HFF-Myc (cell line): ENCODE measurements around the gene SLC19A3.

Source experiments
- DNase-seq: peaks from one replicate; pipeline ENCODE4 v3.0.0-alpha.2; 2011; ENCODE audit warnings: low read depth; ENCODE audit errors: extremely low read depth
- H3K4me3 ChIP-seq: replicated peaks from 2 replicates; pipeline ENCODE4 v1.5.1; 2011; ENCODE audit warnings: low read depth, mild to moderate bottlenecking, control low read depth, low read length
- CTCF ChIP-seq: IDR thresholded peaks from 2 replicates; pipeline ENCODE4 v1.5.1; 2012; ENCODE audit warnings: mild to moderate bottlenecking, low read depth, low read length, control low read depth; ENCODE audit errors: missing control alignments

Gene SLC19A3

DNA sequence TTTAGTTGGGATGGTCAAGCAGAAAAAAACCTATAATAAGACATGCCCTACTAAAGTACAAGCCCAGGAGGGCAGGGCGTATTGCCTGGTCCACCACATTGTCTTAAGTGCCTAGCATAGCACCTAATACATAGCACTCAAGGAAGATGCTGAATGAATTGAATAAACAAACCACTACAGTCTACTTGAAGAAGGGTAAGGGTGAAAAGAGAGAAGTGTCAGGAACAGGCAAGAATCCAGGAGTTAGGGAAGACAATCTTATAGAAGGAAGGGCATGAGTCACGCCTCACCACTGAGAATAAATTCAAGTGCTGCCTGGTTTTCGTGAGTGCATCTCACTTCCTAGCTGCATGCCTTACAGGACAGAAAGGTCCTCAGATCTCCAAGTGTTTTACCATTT, 13.9 kb downstream of the SLC19A3 start:
- TF ChIP-seq CTCF, result no peak
- H3K4me3 ChIP-seq, result no peak overlapping the region
- peak; percentile 7 for DNase-seq

DNA sequence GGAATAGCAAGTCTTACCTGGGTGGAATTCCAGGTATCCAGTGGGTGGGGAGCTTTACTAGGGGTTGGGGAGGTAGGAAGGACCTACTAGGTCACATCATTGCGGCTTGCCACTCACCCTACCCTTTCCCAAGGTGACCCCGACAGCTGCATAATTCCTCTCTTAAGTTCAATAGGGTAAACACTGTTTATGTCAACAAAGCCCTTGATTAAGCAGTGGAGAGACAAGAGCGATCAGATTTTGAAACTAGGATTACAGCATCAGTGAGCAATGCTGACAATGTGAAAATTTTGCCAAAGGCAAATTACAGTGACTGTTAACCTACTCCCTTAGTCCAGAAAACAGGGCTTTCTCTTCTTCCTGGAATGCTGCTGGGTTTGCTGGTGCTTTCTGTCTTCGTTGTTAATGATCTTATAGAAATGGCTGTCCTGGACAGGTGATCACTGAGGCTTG, 14.5 kb downstream of the SLC19A3 start:
- H3K4me3 ChIP-seq, result no peak overlapping the region
- no peak for TF ChIP-seq CTCF
- DNase-seq, result no peak

DNA sequence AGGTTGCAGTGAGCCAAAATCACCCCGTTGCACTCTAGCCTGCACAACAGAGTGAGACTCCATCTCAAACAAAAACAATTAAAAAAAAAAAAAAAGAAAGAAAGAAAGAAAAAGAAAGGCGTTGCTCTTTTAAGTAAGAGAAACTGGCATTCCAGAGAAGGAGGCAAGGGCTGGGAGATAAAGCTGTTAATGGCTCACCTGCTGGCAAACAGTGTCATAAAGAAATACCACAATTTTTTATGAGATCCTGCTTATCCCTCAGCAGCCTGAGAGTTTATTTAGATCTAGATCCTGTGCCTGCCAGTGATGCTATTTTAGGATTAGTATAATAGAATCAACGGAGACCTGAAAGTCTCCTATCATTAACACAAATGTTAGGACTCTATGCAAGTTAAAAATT, 16.3 kb downstream of the SLC19A3 start:
- no peak overlapping the region for H3K4me3 ChIP-seq
- no peak for TF ChIP-seq CTCF
- DNase-seq, result no peak

DNA sequence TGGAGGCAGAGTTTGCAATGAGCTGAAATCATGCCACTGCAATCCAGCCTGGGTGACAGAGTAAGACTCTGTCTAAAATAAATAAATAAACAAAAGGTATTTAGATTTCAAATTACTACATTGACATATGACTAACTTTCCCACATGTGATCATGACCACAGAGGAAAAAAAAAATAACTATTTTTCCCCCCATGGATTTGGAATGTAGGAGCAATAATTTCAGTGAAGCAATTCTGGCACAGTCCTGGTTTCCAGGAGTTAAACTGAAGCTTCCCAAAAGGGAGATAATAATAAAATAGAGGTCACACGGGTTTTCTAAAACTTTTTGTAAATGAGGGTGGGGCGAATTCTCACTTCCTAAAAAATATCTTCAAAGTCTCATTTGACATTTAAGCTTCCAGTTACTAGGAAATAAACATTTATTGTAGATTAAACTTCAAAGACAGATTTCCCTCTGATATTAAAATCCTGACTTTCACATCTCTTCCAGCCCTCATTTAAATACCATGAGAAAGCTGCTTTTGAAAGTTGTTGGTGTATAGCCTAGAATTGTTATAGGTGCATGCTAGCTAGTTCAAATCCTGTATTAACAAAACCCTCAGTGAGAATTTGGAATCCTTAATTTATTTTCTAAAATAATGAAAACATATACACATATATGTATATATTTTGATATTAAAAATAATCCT, 20.7 kb downstream of the SLC19A3 start:
- H3K4me3 ChIP-seq, result no peak overlapping the region
- TF ChIP-seq CTCF, result no peak
- DNase-seq, result no peak

GRCh38 chr2:227687189-227687588, 30.6 kb downstream of the SLC19A3 start:
- H3K4me3 ChIP-seq, result no peak overlapping the region
- TF ChIP-seq CTCF, result no peak
- no peak for DNase-seq

DNA sequence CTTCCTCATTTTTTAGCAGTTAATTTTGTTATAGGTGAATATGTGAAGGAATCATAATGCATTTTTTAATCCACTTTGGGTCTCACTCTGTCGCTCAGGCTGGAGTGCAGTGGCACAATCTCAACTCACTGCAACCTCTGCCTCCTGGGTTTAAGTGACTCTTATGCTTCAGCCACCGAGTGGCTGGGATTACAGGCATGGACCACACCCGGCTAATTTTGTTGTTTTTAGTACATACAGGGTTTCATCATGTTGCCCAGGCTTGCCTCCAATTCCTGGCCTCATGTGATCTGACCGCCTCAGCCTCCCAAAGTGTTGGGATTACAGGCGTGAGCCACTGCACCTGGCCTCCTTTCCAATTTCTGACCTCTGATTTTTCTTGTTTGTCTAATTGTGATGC, 33.6 kb downstream of the SLC19A3 start:
- TF ChIP-seq CTCF, result no peak
- no peak for DNase-seq

GRCh38 chr2:227677928-227678327, 39.9 kb downstream of the SLC19A3 start:
- no peak overlapping the region for H3K4me3 ChIP-seq
- TF ChIP-seq CTCF, result no peak
- DNase-seq, result no peak

More for the DNA sequence above, 33.6 kb downstream of the SLC19A3 start:
- no peak overlapping the region for H3K4me3 ChIP-seq
